Thyroid gland (tissue), 4 donors: ENCODE measurements around the gene KRT36. TPM values are rescaled to one million over a fixed set of nuclear protein-coding genes. Genes with fewer than 3 reads are reported as not detected.

Source experiments
- microRNA-seq: library from miRNA; unstranded; fragments of <30 nt; microRNA quantifications from one replicate; pipeline ENCODE4, GENCODE V29; 2016
- small RNA-seq: library from RNA; depleted of rRNA; stranded (forward); fragments of <200 nt; gene quantifications from one replicate; pipeline ENCODE3, GENCODE V24; 2016
- total RNA-seq, 4 donors: library from RNA; depleted of rRNA; stranded (reverse); fragments of >200 nt; gene quantifications; one replicate each; pipeline ENCODE4 v1.2.3, GENCODE V29; 2016

Gene KRT36
- total RNA-seq, 4 donors from 2014 or later, result not detected

Small RNA genes within 50 kb of the gene (microRNA-seq; reads per million reads assigned to microRNA genes)
- not detected for gene MIR6510

Small RNA genes within 50 kb of the gene (small RNA-seq; reads per million reads assigned to genes)
- gene RNU2-32P, result not detected

Other genes with a start within 250 kb of the KRT36 start
- gene KRTAP9-4, start 240.2 kb downstream of the KRT36 start, total RNA-seq, result not detected
- not detected for gene KRTAP9-9, start 234.5 kb downstream of the KRT36 start, total RNA-seq
- not detected for gene KRTAP9-6, start 224.5 kb downstream of the KRT36 start, total RNA-seq
- not detected for gene KRTAP9-7, start 214.2 kb downstream of the KRT36 start, total RNA-seq
- not detected for gene KRTAP29-1, start 187.1 kb downstream of the KRT36 start, total RNA-seq
- not detected for gene KRTAP16-1, start 180.6 kb downstream of the KRT36 start, total RNA-seq
- gene KRTAP17-1, start 174.2 kb downstream of the KRT36 start, total RNA-seq, result not detected
- not detected for gene KRT33A, start 139.1 kb downstream of the KRT36 start, total RNA-seq
- not detected for gene KRT33B, start 120.1 kb downstream of the KRT36 start, total RNA-seq
- gene KRT34, start 107.6 kb downstream of the KRT36 start, total RNA-seq, result not detected
- gene KRT31, start 92.3 kb downstream of the KRT36 start, total RNA-seq, result not detected
- gene KRT37, start 65.3 kb downstream of the KRT36 start, total RNA-seq, result not detected
- not detected for gene KRT38, start 48.9 kb downstream of the KRT36 start, total RNA-seq
- gene KRT32, start 22.5 kb downstream of the KRT36 start, total RNA-seq, result not detected
- gene KRT35, start 8.8 kb downstream of the KRT36 start, total RNA-seq, result not detected
- under 1 TPM in 1 of 4 donors, not detected in 3; 0.83 TPM for gene KRT13, start 15.7 kb upstream of the KRT36 start, total RNA-seq
- under 1 TPM in 1 of 4 donors, not detected in 3; 0.93 TPM for gene KRT15, start 29.0 kb upstream of the KRT36 start, total RNA-seq
- gene KRT19, start 38.4 kb upstream of the KRT36 start, total RNA-seq, result 10 to 100 TPM; 18.3 to 41.4 (median 28.6) TPM
- not detected for gene KRT9, start 82.1 kb upstream of the KRT36 start, total RNA-seq
- 10 to 100 TPM in 1 of 4 donors, under 1 TPM in 1, not detected in 2; 0.22 to 12.4 TPM for gene KRT14, start 97.0 kb upstream of the KRT36 start, total RNA-seq
- 1 to 10 TPM in 2 of 4 donors, not detected in 2; 1.3 to 2.0 TPM for gene KRT16, start 122.9 kb upstream of the KRT36 start, total RNA-seq
- gene KRT17, start 134.7 kb upstream of the KRT36 start, total RNA-seq, result under 1 TPM in 1 of 4 donors, not detected in 3; 0.56 TPM
- 100 to 1,000 TPM; 119 to 171 (median 145) TPM for gene EIF1, start 199.0 kb upstream of the KRT36 start, total RNA-seq
- not detected for gene GAST, start 222.4 kb upstream of the KRT36 start, total RNA-seq
- gene HAP1, start 244.7 kb upstream of the KRT36 start, total RNA-seq, result 10 to 100 TPM in 1 of 4 donors, 1 to 10 TPM in 2, under 1 TPM in 1; 0.94 to 12.7 (median 1.9) TPM